Esophagus squamous epithelium (tissue), 5 donors: Measurements from ENCODE around the gene ZMYND8. TPM values are rescaled to one million over a fixed set of nuclear protein-coding genes. Genes with fewer than 3 reads are reported as not detected.

Source experiments
- DNase-seq: peaks from one replicate; lab custom pipeline; 2025; lab: John Stamatoyannopoulos, UW
- H3K27ac ChIP-seq, 4 donors: fragments of 200-600 bp; sonication (generic); one replicate each; pipeline ENCODE4 v1.5.1; 2016 to 2019; ENCODE audit warnings: mild to moderate bottlenecking in 1 of 4
- H3K27me3 ChIP-seq, 4 donors: fragments of 200-600 bp; sonication (generic); 1 replicate in 3 of 4; 2 replicates in 1 of 4; pipeline versions ENCODE4 v1.5.1 to v1.6.0; 2017 to 2021; ENCODE audit warnings: antibody characterized with exemption in 1 of 4
- H3K36me3 ChIP-seq, 3 donors: fragments of 200-600 bp; sonication (generic); one replicate each; pipeline ENCODE4 v1.5.1; 2016 to 2019
- H3K4me1 ChIP-seq, 3 donors: fragments of 200-600 bp; sonication (generic); one replicate each; pipeline ENCODE4 v1.5.1; 2017 to 2019
- H3K4me3 ChIP-seq, 4 donors: fragments of 200-600 bp; sonication (generic); 1 replicate in 3 of 4; 2 replicates in 1 of 4; pipeline ENCODE4 v1.5.1; 2016 to 2019; ENCODE audit warnings: mild to moderate bottlenecking in 2 of 4, moderate library complexity in 1 of 4
- H3K9me3 ChIP-seq, 3 donors: fragments of 200-600 bp; sonication (generic); one replicate each; pipeline ENCODE4 v1.5.1; 2016 to 2019
- POLR2A ChIP-seq, 4 donors: fragments of 450-650 bp; IDR thresholded peaks; one replicate each; pipeline ENCODE4 v1.6.1; 2017; ENCODE audit warnings: antibody characterized with exemption in 4 of 4, mild to moderate bottlenecking in 4 of 4, moderate library complexity in 3 of 4
- WGBS, 2 donors: methylation state at CpG; one replicate each; pipeline ENCODE4 v1.1.5; 2018; 5-methylcytosine and 5-hydroxymethylcytosine counted together
- intact Hi-C: fragments of 100-400 bp; cut with DNase I; formaldehyde crosslinking; loops from one replicate; pipeline ENCODE4 v1.15.0; 2022
- total RNA-seq, 4 donors: library from RNA; depleted of rRNA; stranded (reverse); fragments of >200 nt; gene quantifications; one replicate each; pipeline ENCODE4 v1.1.0, GENCODE V29; 2016
- TF ChIP-seq, protein P1 (sequence below), 6 experiments: fragments of 450-650 bp in 4 of 6; fragments of 200-600 bp in 2 of 6; sonication (generic) in 2 of 6; IDR thresholded peaks; one replicate each; pipeline ENCODE4 v1.5.1; 2016 to 2019; ENCODE audit warnings: antibody characterized with exemption in 6 of 6, mild to moderate bottlenecking in 4 of 6, moderate library complexity in 4 of 6
- donor health status: DM: yes; HTN: yes; CAD: no.

Gene ZMYND8
- total RNA-seq, 4 donors from 2014 or later = 21.5 to 26.3 (median 24.3) TPM

DNA sequence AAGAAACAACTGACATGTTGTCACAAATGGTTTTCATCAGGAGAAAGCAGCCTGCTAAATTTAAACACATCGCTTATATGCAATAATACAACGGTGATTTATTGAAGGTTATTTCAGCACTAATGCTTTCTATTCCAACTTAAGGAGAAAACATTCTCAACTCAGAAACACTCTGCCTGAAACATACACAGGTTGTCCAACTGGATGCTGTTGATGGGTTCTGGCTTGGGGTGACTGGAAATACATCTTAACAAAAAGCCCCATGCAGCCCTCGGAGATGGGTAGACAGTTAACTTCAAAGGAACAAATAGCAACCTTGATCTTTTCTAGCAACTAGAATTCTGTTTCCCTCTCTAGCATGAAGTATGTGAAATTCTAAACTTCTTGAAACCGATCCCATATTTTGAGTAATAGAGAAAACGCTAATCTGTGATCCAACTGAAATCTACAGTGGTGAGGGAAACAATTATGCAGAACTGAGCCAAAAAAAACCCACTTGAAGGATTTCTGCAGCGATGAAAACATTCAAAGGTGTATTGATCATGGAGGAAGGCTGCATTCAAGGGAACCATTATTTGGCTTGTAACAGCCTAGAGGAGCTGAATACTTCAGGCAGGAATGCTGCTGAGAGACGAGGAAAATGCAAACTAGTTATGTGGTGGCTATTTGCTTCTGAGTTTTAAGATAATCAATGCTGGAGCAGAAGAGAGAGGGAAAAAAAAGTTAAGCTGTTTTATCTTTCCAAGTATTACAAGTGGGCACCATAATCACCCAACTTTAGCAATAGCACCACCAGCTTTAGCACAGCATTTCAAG, 6.9 kb downstream of the ZMYND8 start:
- Histone ChIP-seq H3K4me1 (peaks cover 46 to 78% (median 52%) of the 10 kb centered on the region in 3 donors), H3K4me3 (peak overlapping the region in 1 of 4 donors; percentile 22), H3K27me3 (no peaks in the 10 kb centered on the region), H3K36me3 (peaks cover 0 to 41% (median 5%) of the 10 kb centered on the region in 3 donors), H3K9me3 (no peaks in the 10 kb centered on the region), H3K27ac (peak overlapping the region; percentile 0 to 100 (median 86))
- 33 to 35% methylated on average over 7 of the region's 7 CpGs for WGBS, 2 donors
- TF ChIP-seq, protein P1, sequence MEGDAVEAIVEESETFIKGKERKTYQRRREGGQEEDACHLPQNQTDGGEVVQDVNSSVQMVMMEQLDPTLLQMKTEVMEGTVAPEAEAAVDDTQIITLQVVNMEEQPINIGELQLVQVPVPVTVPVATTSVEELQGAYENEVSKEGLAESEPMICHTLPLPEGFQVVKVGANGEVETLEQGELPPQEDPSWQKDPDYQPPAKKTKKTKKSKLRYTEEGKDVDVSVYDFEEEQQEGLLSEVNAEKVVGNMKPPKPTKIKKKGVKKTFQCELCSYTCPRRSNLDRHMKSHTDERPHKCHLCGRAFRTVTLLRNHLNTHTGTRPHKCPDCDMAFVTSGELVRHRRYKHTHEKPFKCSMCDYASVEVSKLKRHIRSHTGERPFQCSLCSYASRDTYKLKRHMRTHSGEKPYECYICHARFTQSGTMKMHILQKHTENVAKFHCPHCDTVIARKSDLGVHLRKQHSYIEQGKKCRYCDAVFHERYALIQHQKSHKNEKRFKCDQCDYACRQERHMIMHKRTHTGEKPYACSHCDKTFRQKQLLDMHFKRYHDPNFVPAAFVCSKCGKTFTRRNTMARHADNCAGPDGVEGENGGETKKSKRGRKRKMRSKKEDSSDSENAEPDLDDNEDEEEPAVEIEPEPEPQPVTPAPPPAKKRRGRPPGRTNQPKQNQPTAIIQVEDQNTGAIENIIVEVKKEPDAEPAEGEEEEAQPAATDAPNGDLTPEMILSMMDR (IDR thresholded peaks at IDR 0.05) = no peak
- TF ChIP-seq POLR2A (IDR thresholded peaks at IDR 0.05) = no peak
- DNase-seq = no peak
- intact Hi-C loops = no loop called here

DNA sequence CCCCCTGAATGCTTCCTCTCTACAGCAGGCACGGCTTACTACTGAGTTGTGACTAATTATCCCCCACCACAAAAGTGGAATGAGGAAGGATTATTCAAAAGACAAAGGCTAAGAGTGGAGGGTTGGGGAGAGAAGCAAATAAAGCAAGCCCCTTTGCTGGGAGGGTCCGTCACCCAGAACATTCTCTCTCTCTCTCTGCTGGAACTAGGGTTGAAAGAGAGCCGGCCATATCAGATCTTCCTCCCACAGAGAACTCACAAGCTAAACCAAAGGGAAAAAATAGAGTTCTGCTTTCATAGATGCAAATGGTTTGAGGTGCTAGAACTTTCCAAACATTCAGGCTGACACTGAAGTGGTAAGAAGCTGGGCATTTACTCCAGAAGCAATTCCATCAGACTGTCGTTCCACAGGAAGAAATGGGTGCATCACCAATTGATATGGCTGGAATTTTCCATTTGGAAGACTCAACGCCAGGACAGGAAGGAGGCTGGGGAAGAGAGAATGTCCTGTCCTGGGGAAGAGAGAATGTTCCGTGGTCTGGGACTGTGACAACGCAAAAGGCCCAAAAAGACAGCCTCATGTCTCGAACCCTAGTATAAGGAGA, 7.9 kb downstream of the ZMYND8 start:
- Histone ChIP-seq H3K27me3 (no peaks in the 10 kb centered on the region), H3K4me1 (peaks cover 37 to 70% (median 43%) of the 10 kb centered on the region in 3 donors), H3K36me3 (peaks cover 0 to 47% (median 5%) of the 10 kb centered on the region in 3 donors), H3K27ac (peak overlapping the region; percentile 0 to 100 (median 86)), H3K4me3 (no peak overlapping the region), H3K9me3 (no peaks in the 10 kb centered on the region)
- 56 to 62% methylated on average over 8 of the region's 8 CpGs for WGBS, 2 donors
- intact Hi-C loops = no loop called here
- TF ChIP-seq, protein P1 (IDR thresholded peaks at IDR 0.05) = no peak
- no peak for TF ChIP-seq POLR2A (IDR thresholded peaks at IDR 0.05)
- no peak for DNase-seq

DNA sequence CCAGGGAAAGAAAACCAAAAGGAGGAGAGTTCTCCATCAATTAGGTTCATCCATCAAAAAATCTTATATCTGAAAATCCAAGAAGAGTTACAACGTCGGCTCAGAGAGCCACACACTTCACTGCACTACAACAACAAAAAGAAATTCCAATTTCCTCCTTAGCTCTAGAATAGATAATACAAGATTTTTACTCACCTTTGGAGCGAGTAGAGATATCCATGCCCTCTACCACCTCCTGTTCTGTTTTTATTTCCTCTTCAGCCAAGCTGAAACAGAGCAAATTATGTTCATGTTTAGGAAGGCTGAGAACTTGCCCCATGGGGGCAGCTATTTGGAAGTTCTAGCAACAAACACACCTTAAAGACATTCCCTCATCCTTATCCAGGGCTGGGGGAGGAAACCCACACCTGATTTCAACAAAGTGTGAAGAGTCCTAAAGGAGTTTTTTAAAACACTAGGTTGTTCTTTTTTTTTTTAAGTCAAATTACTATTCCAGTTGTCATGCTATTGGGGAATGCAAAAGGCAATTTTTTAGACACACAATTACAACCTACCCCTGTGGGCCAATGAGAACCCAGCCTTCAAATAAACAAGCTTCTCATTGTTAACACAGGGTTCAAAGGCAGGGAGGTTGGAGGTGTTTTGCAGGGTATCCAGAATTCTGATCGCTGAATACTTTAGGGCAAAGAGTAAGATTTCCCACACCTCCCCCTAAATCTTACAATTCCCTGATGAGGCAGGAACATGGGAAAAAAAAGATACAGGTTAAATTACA, 8.7 kb downstream of the ZMYND8 start:
- WGBS, 2 donors = 70 to 87% methylated on average over 4 of the region's 4 CpGs
- H3K27me3 ChIP-seq = no peaks in the 10 kb centered on the region
- H3K4me3 ChIP-seq = no peak overlapping the region
- H3K9me3 ChIP-seq = no peaks in the 10 kb centered on the region
- peaks cover 0 to 55% (median 5%) of the 10 kb centered on the region in 3 donors for H3K36me3 ChIP-seq
- H3K27ac ChIP-seq = peak overlapping the region; percentile 0 to 100 (median 86)
- TF ChIP-seq POLR2A (IDR thresholded peaks at IDR 0.05) = no peak
- TF ChIP-seq, protein P1 (IDR thresholded peaks at IDR 0.05) = no peak
- intact Hi-C loops = no loop called here
- no peak for DNase-seq
- H3K4me1 ChIP-seq = peaks cover 30 to 70% (median 44%) of the 10 kb centered on the region in 3 donors

DNA sequence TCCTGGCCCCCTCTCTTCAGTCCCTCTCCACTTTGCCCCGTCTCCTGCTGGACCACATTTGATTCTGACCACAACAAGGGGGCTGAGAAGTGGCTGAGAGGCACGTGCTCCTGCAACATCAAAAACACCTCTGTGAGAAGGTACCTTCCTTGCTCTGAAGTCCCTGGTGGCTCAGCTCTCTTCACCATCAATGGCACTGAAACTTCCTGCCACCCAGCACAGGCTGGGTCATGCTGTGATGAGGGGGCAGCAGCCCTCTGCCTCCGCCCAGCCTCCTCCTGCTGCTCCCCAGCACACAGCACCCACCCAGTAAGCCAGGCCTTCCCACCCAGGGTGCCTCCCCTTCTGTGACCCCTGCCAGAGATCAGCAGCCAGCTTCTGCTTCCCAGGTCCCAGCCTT, 10.3 kb downstream of the ZMYND8 start:
- Histone ChIP-seq H3K9me3 (no peaks in the 10 kb centered on the region), H3K4me3 (no peak overlapping the region), H3K4me1 (peaks cover 16 to 54% (median 36%) of the 10 kb centered on the region in 3 donors), H3K36me3 (peaks cover 0 to 63% (median 5%) of the 10 kb centered on the region in 3 donors), H3K27ac (peak overlapping the region in 3 of 4 donors; percentile 7 to 100 (median 20)), H3K27me3 (no peaks in the 10 kb centered on the region)
- WGBS, 2 donors = 60 to 74% methylated on average over 1 to 2 of the region's 3 CpGs
- TF ChIP-seq, protein P1 (IDR thresholded peaks at IDR 0.05) = no peak
- no peak for TF ChIP-seq POLR2A (IDR thresholded peaks at IDR 0.05)
- DNase-seq = no peak
- intact Hi-C loops = no loop called here
